ENCODE results near the gene WFDC1.

Gene WFDC1

DNA sequence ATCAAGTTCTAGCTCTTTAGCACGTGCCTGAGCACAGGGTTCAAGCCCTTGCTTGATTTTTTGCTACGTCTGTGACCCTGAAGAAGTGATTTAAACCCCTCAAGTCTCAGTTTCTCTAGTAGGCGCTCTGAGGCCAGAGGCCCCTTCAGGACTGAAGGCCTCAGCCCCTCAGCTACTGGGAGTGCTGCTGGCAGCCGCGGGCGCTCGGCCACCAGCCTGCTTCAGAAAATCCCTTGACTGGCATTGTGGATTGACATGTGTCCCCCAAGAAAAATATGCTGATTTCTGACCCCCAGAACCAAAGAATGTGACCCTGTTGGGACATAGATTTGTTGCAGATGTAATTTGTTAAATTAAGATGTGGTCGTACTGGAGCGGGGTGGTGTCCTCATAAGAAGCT is 20.2 kb upstream of the WFDC1 start:
- no peak for DNase-seq

DNA sequence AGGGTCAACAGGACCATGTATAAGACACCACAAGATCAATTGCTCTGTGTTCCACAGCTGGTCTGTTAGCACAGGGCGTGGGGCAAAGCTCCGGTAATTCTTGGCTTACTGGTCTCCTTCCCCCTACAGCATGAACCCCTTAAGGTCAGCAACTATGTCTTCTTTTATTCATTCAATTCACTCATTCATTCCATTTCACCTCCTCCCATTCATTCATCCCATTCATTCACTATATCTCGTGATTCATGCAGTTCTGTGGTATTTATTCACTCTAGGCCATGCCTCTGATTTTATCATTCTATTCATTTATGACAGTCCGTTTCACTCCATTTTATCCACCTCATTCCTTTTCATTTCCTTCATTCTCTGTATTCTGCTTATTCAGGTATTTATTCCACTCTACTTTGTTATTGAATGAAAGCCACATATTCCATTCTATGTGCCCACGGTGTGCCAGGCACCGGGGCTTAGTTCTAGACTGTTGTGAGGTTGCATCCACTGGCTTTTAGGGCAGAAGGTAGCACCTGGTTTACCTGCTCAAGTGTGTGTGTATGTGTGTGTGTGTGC is 19.0 kb upstream of the WFDC1 start:
- DNase-seq, result no peak

DNA sequence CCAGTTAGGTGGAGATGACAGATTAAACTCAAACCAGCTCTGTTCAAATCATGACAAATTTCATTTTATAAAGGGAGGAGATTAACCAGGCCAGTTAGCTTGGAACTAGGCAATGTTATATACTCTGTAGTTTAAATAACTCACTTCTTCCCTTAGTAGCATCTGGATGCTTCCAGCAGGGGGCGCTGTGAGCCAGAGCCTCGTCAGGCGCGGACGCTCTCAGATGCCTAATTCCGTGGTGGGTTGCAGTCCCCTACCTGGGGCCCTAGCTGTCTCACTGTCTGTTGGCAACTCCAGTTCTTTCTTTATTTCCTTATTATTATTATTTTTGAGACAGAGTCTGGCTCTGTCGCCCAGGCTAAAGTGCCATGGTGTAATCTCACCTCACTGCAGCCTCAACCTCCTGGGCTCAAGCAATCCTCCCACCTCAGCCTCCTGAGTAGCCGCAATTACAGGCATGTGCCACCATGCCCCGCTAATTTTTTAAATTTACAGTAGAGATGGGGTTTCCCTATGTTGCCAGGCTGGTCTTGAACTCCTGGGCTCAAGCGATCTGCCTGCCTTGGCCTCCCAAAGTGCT is 17.3 kb upstream of the WFDC1 start:
- peak in 1 of 2 experiments; percentile 40 for DNase-seq

DNA sequence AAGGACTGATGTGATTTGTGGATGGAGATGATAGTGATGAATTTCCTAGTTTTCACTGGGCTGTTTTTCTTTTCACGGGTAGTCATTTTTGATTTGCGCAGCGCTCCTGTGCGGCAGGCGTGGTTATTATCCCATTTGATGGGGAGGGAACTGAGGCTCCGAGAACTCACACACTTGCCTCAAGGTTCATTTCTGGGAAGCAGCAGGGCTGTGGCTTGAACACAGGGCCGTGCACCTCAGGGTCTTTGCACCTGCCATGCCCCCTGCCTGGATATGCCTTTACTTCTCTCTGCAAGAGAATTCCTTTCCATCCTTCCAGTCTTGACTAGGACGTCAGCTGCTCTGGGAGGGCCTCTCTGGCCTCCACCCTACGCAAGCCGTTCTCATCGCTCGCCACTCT is 16.3 kb upstream of the WFDC1 start:
- no peak for DNase-seq

DNA sequence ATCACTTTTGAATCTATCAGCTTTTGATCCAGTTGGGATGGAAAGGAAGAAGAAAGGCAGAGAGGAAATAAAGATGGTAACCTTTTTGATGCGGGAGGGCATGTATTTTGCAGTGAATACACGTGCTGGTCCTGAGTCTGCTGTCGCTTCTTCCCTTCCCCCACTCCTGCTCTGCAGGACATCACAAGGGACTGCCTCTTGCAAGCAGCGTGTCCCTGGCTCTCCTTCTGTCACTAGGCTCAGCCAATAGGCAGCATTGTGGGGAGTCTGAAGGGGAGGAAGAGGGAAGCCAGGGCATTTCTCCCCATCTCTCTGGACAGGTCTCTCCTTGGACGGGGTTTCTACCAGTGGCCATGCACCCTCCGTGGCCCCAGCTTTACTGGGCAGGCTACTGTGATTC is 15.7 kb upstream of the WFDC1 start:
- no peak for DNase-seq

DNA sequence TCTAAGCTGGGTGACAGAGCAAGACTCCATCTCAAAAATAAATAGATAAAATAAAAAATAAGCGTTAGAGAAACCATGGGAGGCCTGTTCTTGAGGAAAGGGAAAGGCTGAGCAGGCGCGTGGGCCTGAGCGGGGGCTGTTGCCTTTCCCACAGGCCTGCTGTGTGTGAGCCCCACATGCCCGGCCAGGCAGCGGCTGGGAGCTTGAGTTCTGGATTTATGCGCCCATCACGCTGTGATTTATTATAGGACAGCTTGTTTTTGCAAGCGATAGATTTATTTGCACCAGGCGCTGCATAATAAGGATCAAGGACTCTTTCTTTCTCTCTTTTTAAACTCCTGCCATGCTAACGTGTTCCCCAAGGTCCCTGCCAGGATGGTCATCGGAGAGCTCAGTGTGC is 14.8 kb upstream of the WFDC1 start:
- DNase-seq, result no peak

DNA sequence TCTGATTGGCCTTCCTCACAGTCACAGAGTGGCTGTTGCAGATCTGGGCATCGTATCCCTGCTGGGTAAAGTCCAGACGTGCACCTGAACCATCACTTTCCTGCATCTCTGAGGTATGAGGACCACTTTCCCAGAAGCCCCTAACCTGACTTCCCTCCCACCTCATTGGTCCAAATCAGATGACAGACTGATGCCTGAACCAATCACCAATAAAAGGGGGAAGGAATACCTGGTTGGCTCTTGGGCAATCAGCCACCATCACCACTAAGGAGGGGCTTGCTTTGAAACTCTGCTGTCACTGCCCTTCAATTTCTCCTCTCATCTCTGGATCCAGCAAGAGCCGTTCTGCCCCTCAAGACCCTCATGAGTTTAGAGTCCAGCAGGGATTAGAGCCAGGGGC is 13.6 kb upstream of the WFDC1 start:
- no peak for DNase-seq

DNA sequence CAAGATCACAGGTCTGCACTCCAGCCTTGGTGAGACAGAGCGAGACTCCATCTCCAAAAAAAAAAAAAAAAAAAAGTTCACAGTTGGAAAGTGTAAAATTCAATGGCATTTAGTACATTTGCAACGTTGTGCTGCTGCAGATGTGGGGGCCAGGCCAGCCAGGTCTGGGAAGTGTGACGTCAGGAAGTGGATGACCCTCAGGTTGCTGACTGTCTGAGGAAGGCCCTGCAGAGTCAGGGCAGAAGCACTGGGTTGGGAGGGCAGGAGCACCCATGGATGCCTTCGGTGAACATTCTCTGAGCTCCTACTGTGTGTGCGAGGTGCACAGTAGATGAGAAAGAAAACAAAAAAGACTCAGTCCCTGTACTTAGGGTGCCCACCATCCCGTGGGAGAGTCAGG is 12.1 kb upstream of the WFDC1 start:
- DNase-seq, result no peak

DNA sequence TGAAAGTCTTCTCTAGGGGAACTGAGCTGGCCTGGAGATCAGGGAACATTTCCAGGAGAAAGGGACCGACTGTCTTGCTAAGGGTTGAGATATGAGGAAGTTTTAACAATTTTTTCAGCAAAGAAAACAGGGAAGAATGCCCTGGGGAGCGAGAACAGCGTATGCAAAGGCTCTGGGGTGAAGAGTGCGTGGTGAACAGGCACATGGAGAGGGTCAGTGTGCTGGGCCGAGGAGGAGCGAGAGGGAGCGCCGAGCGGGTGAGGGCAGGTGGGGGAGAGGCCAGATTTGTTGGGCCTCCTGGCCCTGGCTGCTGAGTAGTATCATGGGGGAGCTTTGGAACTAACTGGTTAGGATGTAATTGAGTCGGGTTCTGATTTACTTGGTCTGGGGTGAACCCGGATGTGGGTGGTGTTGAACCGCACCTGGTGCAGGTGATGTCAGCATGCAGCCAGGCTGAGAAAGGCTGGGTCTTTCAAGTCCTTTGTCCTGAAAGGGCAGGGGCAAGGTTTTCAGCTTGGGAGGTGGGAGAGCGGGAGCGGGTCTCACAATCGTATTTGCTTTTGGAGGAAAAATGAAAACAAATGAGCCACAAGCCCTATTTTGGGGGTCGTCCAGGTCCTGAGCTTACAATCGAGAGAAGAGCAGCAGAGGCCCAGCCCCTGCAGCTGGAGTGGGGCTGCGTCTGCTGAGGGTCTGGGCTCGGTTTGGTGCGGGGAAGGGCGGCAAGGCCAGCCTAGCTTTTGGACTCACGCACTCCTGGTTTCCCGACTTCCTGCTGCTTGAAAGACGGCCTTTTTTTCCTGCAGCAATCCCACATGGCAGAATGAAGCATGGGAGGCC is 11.1 kb upstream of the WFDC1 start:
- DNase-seq, result no peak

DNA sequence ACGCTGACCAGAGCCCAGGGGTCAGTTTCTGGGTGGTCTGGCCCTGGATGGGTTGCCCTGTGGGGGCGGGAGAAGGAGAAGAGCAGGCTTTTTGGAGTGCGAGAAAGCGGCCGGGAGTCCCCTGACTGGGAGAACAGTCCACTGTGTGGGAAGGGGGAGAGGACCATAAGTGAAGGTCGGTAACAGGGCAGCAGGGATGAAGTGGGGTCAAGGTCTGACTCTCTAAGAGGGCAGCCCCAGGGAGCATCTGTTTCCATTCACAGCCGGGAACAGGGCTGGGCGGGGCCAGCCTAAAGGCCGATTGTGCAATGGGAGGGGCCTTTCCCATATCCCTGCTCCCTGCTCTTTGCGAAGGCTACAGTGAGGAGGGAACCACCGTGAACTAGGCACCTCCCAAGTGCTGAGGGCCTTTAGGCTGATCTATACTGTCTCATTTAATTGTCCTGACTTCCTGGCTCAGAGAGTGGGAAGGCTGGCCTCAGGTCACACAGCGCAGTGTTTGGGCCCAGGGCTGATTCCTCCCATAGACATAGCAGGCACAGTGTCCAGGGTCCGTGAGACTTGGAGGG is 10.4 kb upstream of the WFDC1 start:
- no peak for DNase-seq

DNA sequence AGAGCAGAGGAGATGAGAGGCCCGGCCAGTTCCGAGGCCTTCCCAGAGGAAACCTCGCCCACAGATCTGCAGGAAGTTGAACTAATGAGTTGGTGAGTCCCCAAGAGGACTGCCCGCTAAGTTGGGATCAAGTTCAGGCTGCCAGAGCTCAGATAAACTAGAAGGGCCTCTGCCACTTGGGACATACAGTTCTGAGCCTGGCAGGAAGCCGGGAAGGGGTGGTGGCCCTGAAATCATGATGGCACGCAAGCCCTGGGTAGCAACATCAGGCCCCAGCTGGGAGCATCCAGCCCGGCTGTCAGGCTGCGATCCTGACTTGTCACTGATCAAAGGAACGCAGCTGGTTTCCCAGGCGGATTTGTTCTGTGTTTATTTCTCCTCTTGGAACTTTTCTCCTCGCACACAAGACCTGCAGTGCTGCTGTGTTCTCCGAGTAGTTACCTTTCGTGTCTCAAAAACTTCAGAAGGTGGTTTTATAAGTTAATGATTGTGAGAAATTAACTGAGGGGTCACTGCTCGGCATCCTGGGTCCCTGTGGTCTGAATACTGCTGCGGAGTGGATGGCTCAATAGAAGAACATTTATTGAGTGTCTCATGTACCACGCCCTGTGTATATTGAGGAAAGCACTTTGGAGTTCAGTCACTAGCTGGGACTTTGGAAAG is 8.0 kb upstream of the WFDC1 start:
- no peak for DNase-seq

DNA sequence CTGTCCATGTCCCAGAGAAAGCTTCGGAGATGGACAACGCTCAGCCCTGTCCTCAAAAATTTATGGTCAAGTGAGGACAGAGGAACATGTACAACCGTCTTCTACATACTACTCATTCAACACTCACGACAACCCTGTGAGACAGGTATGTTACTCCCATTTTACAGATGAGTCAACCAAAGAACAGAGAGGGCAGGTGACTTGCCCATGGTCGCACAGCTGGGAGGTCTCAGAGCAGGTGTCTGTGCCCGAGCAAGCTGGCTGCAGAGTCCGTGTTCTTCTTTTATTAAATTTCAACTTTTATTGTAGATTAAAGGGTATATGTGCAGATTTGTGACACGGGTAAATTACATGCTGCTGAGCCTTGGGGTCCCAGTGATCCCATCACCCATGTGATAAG is 5.8 kb upstream of the WFDC1 start:
- DNase-seq, result no peak

DNA sequence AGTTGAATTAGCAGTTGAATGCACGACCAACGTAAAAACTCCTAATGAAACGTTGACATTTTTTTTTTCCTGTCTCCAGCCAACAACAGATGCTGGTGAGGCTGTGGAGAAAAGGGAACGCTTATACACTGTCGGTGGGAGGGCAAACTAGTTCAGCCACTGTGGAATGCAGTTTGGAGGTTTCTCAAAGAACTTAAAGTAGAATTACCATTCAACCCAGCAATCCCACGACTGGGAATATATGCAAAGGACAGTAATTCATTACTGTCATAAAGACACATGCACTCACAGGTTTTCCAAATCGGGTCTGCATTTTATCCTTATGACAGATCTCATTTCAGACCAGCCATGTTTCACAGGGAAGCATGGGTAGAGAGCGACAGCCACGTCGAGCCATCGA is 3.5 kb upstream of the WFDC1 start:
- no peak for DNase-seq

DNA sequence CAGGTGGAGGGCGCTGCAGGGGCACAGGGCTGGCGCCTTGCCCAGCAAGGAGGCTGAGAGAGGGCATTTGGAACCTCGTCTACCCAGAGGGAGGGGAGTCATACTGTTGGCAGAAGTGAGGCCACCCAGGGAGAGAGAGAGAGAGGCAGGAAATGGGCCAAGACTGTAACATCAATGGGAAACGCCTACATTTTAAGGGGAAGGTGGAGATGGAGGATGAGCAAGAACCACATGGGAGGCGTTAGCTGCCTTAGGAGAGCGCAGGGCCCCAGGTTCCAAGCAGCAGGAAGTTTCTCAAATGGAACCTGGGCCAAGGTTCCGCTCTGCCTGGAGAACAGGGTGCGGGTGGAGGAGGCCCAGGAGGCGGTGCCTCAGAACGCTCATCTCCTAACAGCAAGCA is 2.7 kb upstream of the WFDC1 start:
- no peak for DNase-seq

DNA sequence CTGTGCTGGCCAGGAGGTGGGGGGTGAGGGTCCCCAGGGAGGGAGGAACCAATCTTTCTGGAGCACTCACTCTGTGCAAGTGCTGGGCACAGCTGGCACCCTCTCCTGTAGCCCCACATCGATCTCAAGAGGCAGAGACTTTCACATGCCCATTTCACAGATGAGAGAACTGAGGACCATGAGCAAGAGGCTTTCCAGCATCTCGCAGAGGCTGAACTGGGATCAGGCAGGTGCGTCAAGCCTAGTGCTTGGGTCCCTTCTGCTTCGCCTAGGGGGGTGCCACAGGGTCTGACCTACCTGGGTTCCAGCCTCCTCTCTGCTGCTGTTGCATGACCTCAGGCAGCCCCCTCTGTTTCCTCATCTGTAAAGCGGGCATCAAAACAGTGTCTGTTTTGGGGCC is 1.3 kb upstream of the WFDC1 start:
- DNase-seq, result no peak

DNA sequence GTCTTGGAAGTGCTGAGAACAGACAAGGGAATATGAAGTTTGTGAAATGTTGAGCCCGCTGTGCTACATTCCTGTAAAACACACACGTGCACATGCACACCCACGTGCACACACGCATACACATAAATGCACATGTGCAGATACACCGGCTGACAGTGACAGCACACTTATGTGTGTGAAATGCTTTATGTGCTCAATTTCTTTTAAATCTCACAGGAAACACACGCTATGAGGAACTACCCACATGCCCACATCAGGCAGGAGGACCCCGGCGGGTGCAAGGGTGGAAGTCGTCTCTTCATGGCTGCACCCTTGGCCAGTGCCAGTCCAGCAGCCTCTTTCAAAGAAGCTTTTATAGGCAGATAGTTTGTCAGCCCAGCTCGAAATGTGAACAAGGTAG is 561 bp upstream of the WFDC1 start:
- no peak for DNase-seq

DNA sequence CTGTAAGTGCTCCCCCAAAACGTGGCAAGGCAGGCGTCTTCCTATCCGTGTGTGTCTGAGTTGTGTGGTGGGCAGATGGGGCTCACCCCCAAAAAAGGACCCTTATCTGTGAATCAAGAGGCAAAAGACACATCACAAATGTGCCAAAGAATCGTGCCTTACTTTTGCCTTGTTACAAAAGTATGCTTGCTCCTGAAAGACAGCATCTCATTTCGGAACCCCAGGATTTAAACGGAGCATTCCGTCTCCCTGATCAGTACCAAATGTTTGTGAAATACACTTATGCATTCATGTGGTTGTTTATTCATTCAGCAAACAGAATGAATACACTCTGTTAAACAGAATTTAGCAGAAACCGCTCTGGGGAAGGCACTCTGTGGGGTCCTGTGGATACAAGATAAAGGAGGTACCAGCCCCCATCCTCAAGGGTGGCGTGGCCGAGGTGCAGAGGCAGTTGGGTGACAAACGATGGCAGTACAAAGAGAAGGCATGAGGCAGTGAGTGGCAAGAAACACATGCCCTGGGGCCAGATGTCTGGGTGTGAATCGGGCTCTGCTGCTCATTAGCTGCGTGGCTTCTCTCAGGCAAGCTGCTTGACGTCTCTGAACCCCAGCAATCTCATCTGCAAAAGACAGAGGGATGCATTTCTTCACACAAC is 654 bp downstream of the WFDC1 start:
- no peak for DNase-seq

DNA sequence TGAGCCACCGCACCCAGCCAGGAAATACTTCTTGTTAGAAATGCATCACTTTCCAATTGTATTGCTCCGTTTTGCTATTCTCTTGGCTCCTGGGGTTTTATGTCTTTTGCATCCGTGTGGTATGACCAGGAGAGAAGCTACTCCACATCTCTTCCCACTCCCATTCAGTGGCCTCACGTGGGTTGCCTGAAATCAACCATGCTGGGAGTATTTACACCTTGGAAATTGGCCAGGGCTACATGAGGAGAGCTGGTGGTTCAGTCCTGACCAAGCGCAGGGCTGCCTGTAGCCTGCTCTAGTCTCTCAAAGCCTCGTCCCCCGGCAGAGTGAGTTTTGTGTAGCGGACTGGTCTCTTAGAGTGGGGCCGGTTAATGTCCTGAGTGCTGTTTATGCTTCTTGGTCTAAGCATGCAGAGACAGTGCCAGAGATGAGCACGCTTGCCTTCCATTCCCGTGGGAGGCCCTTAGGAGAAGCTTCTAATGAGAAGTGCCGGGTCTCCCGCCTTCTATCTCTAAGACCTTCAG is 3.8 kb downstream of the WFDC1 start:
- DNase-seq, result no peak

DNA sequence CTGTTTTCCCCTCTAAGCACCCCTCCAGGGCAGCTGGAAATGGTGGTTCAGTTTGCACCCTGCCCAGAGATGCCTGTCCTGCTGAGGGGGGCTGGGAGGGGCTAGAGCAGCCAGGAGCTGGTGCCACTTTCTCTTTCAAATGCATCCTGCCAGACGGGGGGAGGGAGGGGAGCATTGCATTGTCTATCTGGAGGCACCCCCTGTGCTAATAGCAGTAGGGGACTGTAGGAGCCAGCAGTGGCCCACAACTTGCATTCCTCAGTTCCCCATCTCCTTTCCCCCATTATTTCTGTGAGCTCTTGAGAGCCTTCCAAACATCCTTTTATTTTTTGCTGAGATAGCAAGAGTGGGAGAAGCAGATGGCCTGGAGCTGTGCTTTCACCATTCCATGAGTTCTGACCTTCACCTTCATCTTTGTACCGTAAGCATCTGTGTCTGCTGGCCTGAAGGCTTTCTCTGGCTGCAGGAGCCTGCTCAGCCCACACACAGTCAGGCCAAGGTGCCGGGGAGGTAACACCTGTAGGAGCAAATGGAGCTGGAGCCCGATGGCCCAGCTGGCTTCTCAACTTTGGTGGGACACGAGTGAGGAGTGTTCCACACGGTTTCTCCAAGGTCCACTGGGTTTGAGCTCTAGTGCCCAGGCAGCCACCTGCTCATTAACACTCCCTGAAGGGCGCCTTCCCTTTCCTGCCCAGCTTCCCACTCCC is 5.2 kb downstream of the WFDC1 start:
- no peak for DNase-seq

DNA sequence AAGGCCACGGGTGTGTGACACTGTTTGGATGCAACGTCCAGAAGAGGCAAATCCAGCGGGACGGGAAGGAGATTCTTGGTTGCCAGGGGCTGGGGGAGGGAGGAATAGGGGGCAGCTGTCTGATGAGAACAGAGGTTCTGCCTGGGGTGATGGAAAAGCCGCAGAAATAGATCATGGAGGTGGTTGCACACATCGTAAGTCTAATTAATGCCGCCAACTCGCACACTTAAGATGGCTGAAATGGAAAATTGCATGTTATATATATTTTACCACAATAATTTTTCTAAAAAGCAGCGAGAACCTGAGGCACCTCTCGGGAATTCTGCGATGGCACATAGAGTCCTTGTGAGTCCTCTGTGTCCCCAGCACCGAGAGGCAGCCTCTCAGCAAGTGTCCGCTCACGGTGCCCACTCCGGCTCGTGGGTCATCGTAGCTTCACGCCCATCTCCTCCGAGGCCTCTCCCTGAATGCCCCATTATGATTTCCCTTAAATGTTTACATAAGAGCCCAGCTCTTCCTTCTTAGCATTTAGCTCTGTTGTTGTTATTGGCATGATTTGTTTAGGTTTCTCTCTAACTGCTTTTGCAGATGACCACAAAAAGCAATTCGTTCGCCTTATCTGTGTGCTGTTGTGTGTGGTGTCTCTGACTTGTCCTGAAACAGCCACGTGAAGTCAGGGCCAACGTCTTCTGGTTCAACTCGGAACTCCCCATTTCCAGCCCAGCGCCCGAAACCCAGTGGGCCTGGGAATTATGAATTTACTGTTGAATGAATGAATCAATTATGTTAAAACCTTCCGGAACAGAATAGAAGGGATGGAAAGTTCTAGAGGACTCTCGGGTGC is 7.7 kb downstream of the WFDC1 start:
- no peak for DNase-seq

DNA sequence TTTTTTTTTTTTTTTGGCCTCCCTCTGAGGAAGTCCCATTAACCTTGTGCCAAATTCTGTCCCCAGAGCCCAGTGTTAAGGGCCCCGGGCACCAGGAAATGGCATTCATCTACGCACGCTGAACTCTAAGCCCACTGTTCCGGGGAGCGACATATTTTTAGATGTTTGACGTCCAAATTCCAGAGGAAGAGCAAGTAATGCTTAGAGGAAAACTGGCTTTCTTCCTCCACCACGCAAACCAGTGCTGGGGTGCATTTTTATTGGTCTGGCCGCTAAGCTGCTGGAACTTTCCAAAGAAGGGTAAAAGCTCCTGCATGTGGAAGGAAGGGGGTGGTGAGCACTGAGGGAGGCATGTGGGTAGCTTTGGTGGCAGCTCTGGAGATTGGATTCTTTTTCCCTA is 8.3 kb downstream of the WFDC1 start:
- no peak for DNase-seq

Measured in NCI-H187 (cell line).